H9 (cell line): Measurements from ENCODE around the gene FLNC. TPM values are rescaled to one million over a fixed set of nuclear protein-coding genes. Genes with fewer than 3 reads are reported as not detected.

Experiments
- DNase-seq: peaks from one replicate; pipeline ENCODE4 v3.0.0-alpha.2; 2017
- H2AFZ ChIP-seq: one replicate; pipeline ENCODE4 v1.6.1; 2013; ENCODE audit warnings: mild to moderate bottlenecking, low read length, control low read depth, moderate library complexity
- H2AK5ac ChIP-seq: 2 replicates; pipeline ENCODE4 v1.6.1; 2013; ENCODE audit warnings: low read length, control low read depth, mixed read lengths; ENCODE audit not compliant: insufficient read length
- H2BK120ac ChIP-seq: one replicate; pipeline ENCODE4 v1.6.1; 2013; ENCODE audit warnings: low read depth, mild to moderate bottlenecking, low read length, control low read depth, inconsistent platforms; ENCODE audit not compliant: poor library complexity, severe bottlenecking
- H2BK12ac ChIP-seq: 2 replicates; pipeline ENCODE4 v1.6.1; 2013; ENCODE audit warnings: low read length, control low read depth, mixed read lengths, low read depth; ENCODE audit not compliant: insufficient read length
- H2BK15ac ChIP-seq: 2 replicates; pipeline ENCODE4 v1.6.1; 2013; ENCODE audit warnings: low read depth, low read length, control low read depth
- H2BK20ac ChIP-seq: one replicate; pipeline ENCODE4 v1.6.1; 2013; ENCODE audit warnings: low read depth, mild to moderate bottlenecking, low read length, control low read depth, inconsistent platforms; ENCODE audit not compliant: poor library complexity, severe bottlenecking
- H2BK5ac ChIP-seq: 2 replicates; pipeline ENCODE4 v1.6.1; 2013; ENCODE audit warnings: low read length, control low read depth, mixed read lengths; ENCODE audit not compliant: insufficient read length
- H3K14ac ChIP-seq: 2 replicates; pipeline ENCODE4 v1.6.1; 2013; ENCODE audit warnings: low read length, control low read depth; ENCODE audit not compliant: insufficient read depth
- H3K18ac ChIP-seq: 2 replicates; pipeline ENCODE4 v1.6.1; 2013; ENCODE audit warnings: low read depth, mild to moderate bottlenecking, mixed read lengths, low read length, control low read depth; ENCODE audit not compliant: insufficient read length
- H3K23ac ChIP-seq: 2 replicates; pipeline ENCODE4 v1.6.1; 2013; ENCODE audit warnings: low read length, control low read depth, mixed read lengths, low read depth; ENCODE audit not compliant: insufficient read length
- H3K23me2 ChIP-seq: 2 replicates; pipeline ENCODE4 v1.6.1; 2013; ENCODE audit warnings: low read depth, mild to moderate bottlenecking, mixed read lengths, low read length, control low read depth; ENCODE audit not compliant: insufficient read length, poor library complexity, severe bottlenecking
- H3K27ac ChIP-seq: 2 replicates; pipeline ENCODE4 v1.5.1; 2013; ENCODE audit warnings: low read length, control low read depth, mixed read lengths, low read depth; ENCODE audit not compliant: insufficient read length
- H3K27me3 ChIP-seq: 2 replicates; pipeline ENCODE4 v1.6.1; 2013; ENCODE audit warnings: low read length, control low read depth, inconsistent platforms; ENCODE audit not compliant: insufficient read depth
- H3K4ac ChIP-seq: 2 replicates; pipeline ENCODE4 v1.6.1; 2013; ENCODE audit warnings: low read depth, mild to moderate bottlenecking, control low read depth, inconsistent platforms, low read length, moderate library complexity
- H3K4me1 ChIP-seq: 2 replicates; pipeline ENCODE4 v1.6.1; 2013; ENCODE audit warnings: low read length, control low read depth, inconsistent platforms; ENCODE audit not compliant: insufficient read depth
- H3K4me2 ChIP-seq: 2 replicates; pipeline ENCODE4 v1.6.1; 2013; ENCODE audit warnings: low read length, control low read depth, mixed read lengths; ENCODE audit not compliant: insufficient read length, insufficient read depth
- H3K56ac ChIP-seq: 2 replicates; pipeline ENCODE4 v1.6.1; 2013; ENCODE audit warnings: low read depth, mild to moderate bottlenecking, mixed read lengths, low read length, control low read depth; ENCODE audit not compliant: insufficient read length
- H3K79me1 ChIP-seq: 2 replicates; pipeline ENCODE4 v1.6.1; 2013; ENCODE audit warnings: low read depth, mild to moderate bottlenecking, moderate library complexity, low read length, control low read depth, inconsistent platforms; ENCODE audit not compliant: insufficient read depth, poor library complexity, severe bottlenecking
- H3K79me2 ChIP-seq: 2 replicates; pipeline ENCODE4 v1.6.1; 2013; ENCODE audit warnings: low read length, control low read depth, inconsistent platforms; ENCODE audit not compliant: insufficient read depth
- H3K9ac ChIP-seq: 2 replicates; pipeline ENCODE4 v1.6.1; 2013; ENCODE audit warnings: low read length, control low read depth, mixed read lengths; ENCODE audit not compliant: insufficient read length; ENCODE audit errors: extremely low read depth
- H3K9me3 ChIP-seq: one replicate; pipeline ENCODE4 v1.6.1; 2013; ENCODE audit warnings: low read depth, low read length, inconsistent platforms; ENCODE audit not compliant: control insufficient read depth
- H3T11ph ChIP-seq: one replicate; pipeline ENCODE4 v1.6.1; 2013; ENCODE audit warnings: mild to moderate bottlenecking, low read length, control low read depth, inconsistent platforms
- H4K20me1 ChIP-seq: one replicate; pipeline ENCODE4 v1.6.1; 2013; ENCODE audit not compliant: control insufficient read depth, insufficient read length, insufficient read depth
- H4K5ac ChIP-seq: 2 replicates; pipeline ENCODE4 v1.6.1; 2013; ENCODE audit warnings: low read depth, mild to moderate bottlenecking, mixed read lengths, low read length, control low read depth; ENCODE audit not compliant: insufficient read length
- H4K8ac ChIP-seq: replicated peaks from 2 replicates; pipeline ENCODE4 v1.6.1; 2013; ENCODE audit warnings: low read length, control low read depth, mixed read lengths, low read depth; ENCODE audit not compliant: insufficient read length
- H4K91ac ChIP-seq: 2 replicates; pipeline ENCODE4 v1.6.1; 2013; ENCODE audit warnings: low read depth, mild to moderate bottlenecking, moderate library complexity, mixed read lengths, low read length, control low read depth; ENCODE audit not compliant: insufficient read length
- H3K27ac Mint-ChIP-seq, 3 experiments: 2 replicates in 2 of 3; 3 replicates in 1 of 3; pipeline ENCODE4 v1.8.0; 2020 to 2021; ENCODE audit warnings: mixed read lengths in 3 of 3, mild to moderate bottlenecking in 1 of 3, moderate library complexity in 1 of 3
- H3K27me3 Mint-ChIP-seq: 2 replicates; pipeline ENCODE4 v1.8.0; 2021; ENCODE audit warnings: low read depth, mild to moderate bottlenecking, moderate library complexity, mixed read lengths
- H3K36me3 Mint-ChIP-seq, 3 experiments: 2 replicates in 2 of 3; 3 replicates in 1 of 3; pipeline ENCODE4 v1.8.0; 2020 to 2021; ENCODE audit warnings: low read depth in 3 of 3, mixed read lengths in 3 of 3; ENCODE audit not compliant: insufficient read depth in 1 of 3
- H3K4me1 Mint-ChIP-seq, 2 experiments: 2 replicates each; pipeline ENCODE4 v1.8.0; 2020; ENCODE audit warnings: mixed read lengths in 2 of 2
- H3K4me3 Mint-ChIP-seq, 2 experiments: 2 replicates in 1 of 2; 3 replicates in 1 of 2; pipeline ENCODE4 v1.8.0; 2020 to 2021; ENCODE audit warnings: mild to moderate bottlenecking in 2 of 2, mixed read lengths in 2 of 2, moderate library complexity in 1 of 2
- H3K9me3 Mint-ChIP-seq, 2 experiments: 2 replicates in 1 of 2; 3 replicates in 1 of 2; pipeline ENCODE4 v1.8.0; 2020; ENCODE audit warnings: mild to moderate bottlenecking in 2 of 2, mixed read lengths in 2 of 2, moderate library complexity in 1 of 2
- CTCF ChIP-seq: fragments of 200-600 bp; sonication (generic); conservative IDR thresholded peaks from 3 replicates; pipeline ENCODE4 v1.8.0; 2021; ENCODE audit warnings: antibody characterized with exemption, mild to moderate bottlenecking
- WGBS: extraction: QIAGEN DNeasy Blood & Tissue Kit; methylation state at CpG from one replicate; pipeline ENCODE4 v1.1.7; 2013; ENCODE audit warnings: missing lambda C conversion rate, low lambda C conversion rate, mixed read lengths; ENCODE audit not compliant: insufficient read length; ENCODE audit errors: extremely low coverage; 5-methylcytosine and 5-hydroxymethylcytosine counted together
- total RNA-seq: library from RNA; stranded (reverse); gene quantifications from 2 replicates; pipeline ENCODE4 v1.2.1, GENCODE V29; 2021

The FLNC gene
- total RNA-seq, 1 experiment from 2014 or later = 12.2 TPM

- H2BK20ac ChIP-seq = no peak overlapping the region
- no peak overlapping the region for H2AFZ ChIP-seq
- H3K27me3 ChIP-seq = peaks cover 11% of the 10 kb centered on the region; the same call in 1 of the 2 replicates
Measured at GRCh38 chr7:128867241-128867640, 37.0 kb downstream of the FLNC start.

More at GRCh38 chr7:128867241-128867640, 37.0 kb downstream of the FLNC start:
- Mint-ChIP-seq H3K27me3 (peaks cover 50% of the 10 kb centered on the region), H3K9me3 (no peaks in the 10 kb centered on the region; a peak in 1 of 5 replicates), H3K27ac (no peak overlapping the region), H3K4me1 (peaks cover 28 to 31% of the 10 kb centered on the region in 2 experiments), H3K4me3 (no peak overlapping the region), H3K36me3 (peaks cover 12 to 18% (median 15%) of the 10 kb centered on the region in 3 experiments)
- H3K9me3 ChIP-seq = no peaks in the 10 kb centered on the region
- no peak for DNase-seq
- no peak for TF ChIP-seq CTCF
- no peak overlapping the region for H2BK5ac ChIP-seq
- no peak overlapping the region for H4K8ac ChIP-seq
- H4K5ac ChIP-seq = no peak overlapping the region
- H3K79me2 ChIP-seq = no peaks in the 10 kb centered on the region; the same call in 1 of the 2 replicates
- no peaks in the 10 kb centered on the region for H3K79me1 ChIP-seq
- H3K56ac ChIP-seq = no peak overlapping the region
- H2BK12ac ChIP-seq = no peak overlapping the region
- H2BK15ac ChIP-seq = no peak overlapping the region
- H3K4me2 ChIP-seq = no peak overlapping the region
- H3K27ac ChIP-seq = no peak overlapping the region
- H3K23ac ChIP-seq = no peak overlapping the region
- H2BK120ac ChIP-seq = no peak overlapping the region
- WGBS = no CpG with 5 or more reads among the region's 4 CpGs
- H4K91ac ChIP-seq = no peak overlapping the region
- H3K4me1 ChIP-seq = 0 out of 2 replicates have a peak, but pooled peaks cover 3% of the 10 kb centered on the region
- H2AK5ac ChIP-seq = no peak overlapping the region
- H3K14ac ChIP-seq = no peak overlapping the region
- H3K4ac ChIP-seq = no peak overlapping the region
- no peaks in the 10 kb centered on the region for H4K20me1 ChIP-seq
- no peak overlapping the region for H3K9ac ChIP-seq
- peaks cover 20% of the 10 kb centered on the region for H3K23me2 ChIP-seq
- no peak overlapping the region for H3K18ac ChIP-seq
- no peak overlapping the region for H3T11ph ChIP-seq
